BE2C (cell line): Measurements from ENCODE around the gene AKR1D1.
"Not testable (repeated sequence)": the region's sequence is repeated elsewhere in the genome, so short reads cannot be mapped to it uniquely, and the experiment has no call there.

ENCODE experiments used
- DNase-seq: peaks from one replicate; pipeline ENCODE4 v3.0.0-alpha.2; 2020
- H3K27me3 ChIP-seq: fragments of 250-450 bp; sonication (Bioruptor Pico); 2 replicates; pipeline ENCODE4 v1.5.1; 2020; ENCODE audit warnings: mild to moderate bottlenecking
- H3K36me3 ChIP-seq: fragments of 250-450 bp; sonication (Bioruptor Pico); 2 replicates; pipeline ENCODE4 v1.5.1; 2020; ENCODE audit warnings: mild to moderate bottlenecking
- H3K4me1 ChIP-seq: fragments of 250-450 bp; sonication (Bioruptor Pico); 2 replicates; pipeline ENCODE4 v1.5.1; 2020
- H3K4me3 ChIP-seq: 2 replicates; pipeline ENCODE4 v1.5.1; 2011; ENCODE audit warnings: low read depth, low read length
- H3K9me3 ChIP-seq: fragments of 250-450 bp; sonication (Bioruptor Pico); 2 replicates; pipeline ENCODE4 v1.5.1; 2020
- TF ChIP-seq, protein P1 (sequence below): IDR thresholded peaks from 2 replicates; pipeline ENCODE4 v1.5.1; 2012; ENCODE audit warnings: mild to moderate bottlenecking, low read depth, low read length

Gene AKR1D1

DNA sequence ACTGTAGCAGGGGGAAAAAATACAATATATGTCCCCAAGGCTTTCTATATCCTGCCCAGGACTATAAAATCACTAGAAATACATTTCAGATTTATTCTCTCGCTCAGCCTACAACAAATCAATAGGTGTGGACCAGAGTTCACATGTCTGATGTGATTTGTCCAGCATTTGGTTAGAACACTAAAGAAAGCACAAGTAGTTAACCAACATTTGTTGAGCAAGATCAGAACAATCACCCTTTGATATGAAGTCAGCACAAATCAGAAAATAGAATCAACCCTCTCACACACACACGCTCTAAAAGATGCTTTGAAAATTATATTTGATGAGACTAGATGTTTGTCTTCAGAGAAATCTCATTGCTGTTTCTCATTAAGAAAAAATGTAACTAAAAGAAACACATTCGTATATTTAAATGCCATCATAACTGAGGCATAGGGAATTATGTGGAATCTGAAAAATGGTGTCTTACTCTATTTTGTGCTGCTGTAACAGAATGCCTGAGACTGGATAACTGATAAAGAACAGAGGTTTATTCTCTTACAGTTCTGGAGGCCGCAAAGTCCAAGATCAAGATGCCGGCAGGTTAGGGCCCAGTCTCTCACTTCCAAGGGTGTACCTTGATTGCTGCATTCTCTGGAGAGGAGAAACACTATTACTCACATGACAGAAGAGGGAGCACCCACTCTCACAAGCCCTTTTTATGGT lies 10.5 kb downstream of the AKR1D1 start:
- TF ChIP-seq, protein P1, sequence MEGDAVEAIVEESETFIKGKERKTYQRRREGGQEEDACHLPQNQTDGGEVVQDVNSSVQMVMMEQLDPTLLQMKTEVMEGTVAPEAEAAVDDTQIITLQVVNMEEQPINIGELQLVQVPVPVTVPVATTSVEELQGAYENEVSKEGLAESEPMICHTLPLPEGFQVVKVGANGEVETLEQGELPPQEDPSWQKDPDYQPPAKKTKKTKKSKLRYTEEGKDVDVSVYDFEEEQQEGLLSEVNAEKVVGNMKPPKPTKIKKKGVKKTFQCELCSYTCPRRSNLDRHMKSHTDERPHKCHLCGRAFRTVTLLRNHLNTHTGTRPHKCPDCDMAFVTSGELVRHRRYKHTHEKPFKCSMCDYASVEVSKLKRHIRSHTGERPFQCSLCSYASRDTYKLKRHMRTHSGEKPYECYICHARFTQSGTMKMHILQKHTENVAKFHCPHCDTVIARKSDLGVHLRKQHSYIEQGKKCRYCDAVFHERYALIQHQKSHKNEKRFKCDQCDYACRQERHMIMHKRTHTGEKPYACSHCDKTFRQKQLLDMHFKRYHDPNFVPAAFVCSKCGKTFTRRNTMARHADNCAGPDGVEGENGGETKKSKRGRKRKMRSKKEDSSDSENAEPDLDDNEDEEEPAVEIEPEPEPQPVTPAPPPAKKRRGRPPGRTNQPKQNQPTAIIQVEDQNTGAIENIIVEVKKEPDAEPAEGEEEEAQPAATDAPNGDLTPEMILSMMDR = no peak
- Histone ChIP-seq H3K9me3 (no peaks in the 10 kb centered on the region), H3K27me3 (no peaks in the 10 kb centered on the region), H3K4me3 (no peak overlapping the region), H3K4me1 (no peaks in the 10 kb centered on the region), H3K36me3 (no peaks in the 10 kb centered on the region)
- no peak for DNase-seq

DNA sequence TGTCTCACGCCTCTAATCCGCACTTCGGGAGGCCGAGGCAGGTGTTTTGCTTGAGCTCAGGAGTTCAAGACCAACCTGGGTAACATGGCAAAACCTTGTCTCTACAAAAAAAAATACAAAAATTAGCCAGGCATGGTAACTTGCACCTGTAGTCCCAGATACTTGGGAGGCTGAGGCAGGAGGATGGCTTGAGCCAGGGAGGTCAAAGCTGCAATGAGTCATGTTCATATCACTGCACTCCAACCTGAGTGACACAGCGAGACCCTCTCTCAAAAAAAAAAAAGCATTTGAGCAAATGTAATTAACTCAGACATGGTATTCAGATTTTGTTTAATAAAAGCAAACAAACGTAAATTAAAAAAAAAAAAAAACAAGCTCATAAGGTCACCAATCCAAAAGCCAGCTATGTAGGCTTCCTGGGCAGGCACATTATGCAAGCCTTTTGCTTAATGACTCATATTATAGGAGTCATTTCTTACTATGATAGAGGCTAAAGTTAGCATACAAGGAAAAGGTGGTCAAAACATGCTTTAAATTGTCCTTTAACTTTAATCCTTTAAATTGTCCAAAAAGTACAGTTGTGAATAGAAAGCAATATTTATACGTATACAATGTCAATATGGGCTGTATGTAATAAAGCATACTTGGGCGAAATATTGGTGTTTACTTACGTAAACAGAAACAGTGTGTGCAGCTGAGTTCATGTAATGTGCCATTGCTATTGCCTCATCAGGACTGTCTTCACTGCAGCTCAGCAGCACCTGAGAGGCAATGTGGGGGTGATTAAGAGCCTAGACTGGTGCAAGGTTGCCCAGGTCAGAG lies 13.0 kb downstream of the AKR1D1 start:
- Histone ChIP-seq H3K9me3 (no peaks in the 10 kb centered on the region), H3K36me3 (no peaks in the 10 kb centered on the region), H3K4me3 (no peak overlapping the region), H3K4me1 (no peaks in the 10 kb centered on the region), H3K27me3 (no peaks in the 10 kb centered on the region)
- TF ChIP-seq, protein P1 = no peak
- DNase-seq = no peak

DNA sequence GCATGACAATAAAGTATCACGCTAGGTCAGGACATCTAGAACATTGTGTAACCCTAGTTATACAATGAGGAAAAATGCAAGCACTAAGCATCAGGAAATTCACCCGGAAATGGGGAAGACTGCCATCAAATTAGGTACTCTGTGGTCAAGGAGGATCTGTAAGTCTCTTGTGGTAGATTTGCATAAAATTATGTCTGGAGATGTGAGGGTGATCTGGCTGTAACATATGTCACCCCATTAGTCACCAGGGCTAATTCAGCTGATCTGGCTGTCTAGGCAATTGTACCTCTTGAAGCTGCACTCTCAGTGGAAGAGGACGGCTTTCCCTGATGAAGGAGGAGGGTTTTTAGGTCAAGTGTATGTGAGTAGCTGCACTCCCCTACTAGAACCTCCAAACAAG lies 14.8 kb downstream of the AKR1D1 start:
- H3K36me3 ChIP-seq = no peaks in the 10 kb centered on the region
- no peaks in the 10 kb centered on the region for H3K27me3 ChIP-seq
- TF ChIP-seq, protein P1 = no peak
- no peak overlapping the region for H3K4me3 ChIP-seq
- H3K4me1 ChIP-seq = no peaks in the 10 kb centered on the region
- H3K9me3 ChIP-seq = no peaks in the 10 kb centered on the region
- no peak for DNase-seq

DNA sequence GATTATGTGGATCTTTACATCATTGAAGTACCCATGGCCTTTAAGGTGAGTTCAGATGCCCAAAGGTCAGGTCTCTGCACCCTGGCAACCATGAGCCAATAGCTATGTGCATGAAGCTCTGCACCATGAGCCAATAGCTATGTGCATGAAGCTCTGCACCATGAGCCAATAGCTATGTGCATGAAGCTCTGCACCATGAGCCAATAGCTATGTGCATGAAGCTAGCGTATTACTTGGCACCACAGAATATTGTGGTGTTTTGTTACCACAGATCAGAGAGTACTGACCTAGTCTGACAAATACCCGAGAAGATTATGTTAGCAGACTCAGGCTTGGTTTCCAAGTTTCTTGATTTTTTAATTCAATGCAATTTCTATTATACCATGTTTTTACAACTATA lies 15.6 kb downstream of the AKR1D1 start:
- H3K9me3 ChIP-seq, H3K4me3 ChIP-seq, H3K36me3 ChIP-seq, H3K27me3 ChIP-seq, DNase-seq, H3K4me1 ChIP-seq: not testable (repeated sequence)

DNA sequence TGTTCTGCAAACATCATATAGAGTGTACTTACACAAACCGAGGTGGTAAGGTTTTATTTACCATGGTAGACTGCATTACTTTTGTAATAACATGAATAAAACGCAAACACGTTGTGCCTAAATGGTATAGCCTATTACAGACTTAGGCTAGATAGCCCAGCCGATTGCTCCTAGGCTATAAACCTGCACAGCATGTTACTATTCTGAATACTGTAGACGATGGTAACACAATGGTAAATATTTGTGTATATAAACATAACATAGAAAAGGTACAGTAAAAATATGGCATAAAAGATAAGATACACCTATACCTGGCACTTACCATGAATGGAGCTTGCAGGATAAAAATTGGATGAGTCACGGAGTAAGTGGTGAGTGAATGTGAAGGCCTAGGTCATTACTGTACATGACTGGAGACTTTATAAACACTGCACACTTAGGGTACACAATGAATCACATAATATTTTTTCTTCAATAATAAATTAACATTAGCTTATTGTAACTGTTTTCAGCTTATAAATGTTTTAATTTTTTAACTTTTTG lies 16.3 kb downstream of the AKR1D1 start:
- H3K27me3 ChIP-seq = no peaks in the 10 kb centered on the region
- no peaks in the 10 kb centered on the region for H3K36me3 ChIP-seq
- H3K9me3 ChIP-seq = no peaks in the 10 kb centered on the region
- H3K4me1 ChIP-seq = no peaks in the 10 kb centered on the region
- TF ChIP-seq, protein P1 = no peak
- DNase-seq = no peak
- no peak overlapping the region for H3K4me3 ChIP-seq

DNA sequence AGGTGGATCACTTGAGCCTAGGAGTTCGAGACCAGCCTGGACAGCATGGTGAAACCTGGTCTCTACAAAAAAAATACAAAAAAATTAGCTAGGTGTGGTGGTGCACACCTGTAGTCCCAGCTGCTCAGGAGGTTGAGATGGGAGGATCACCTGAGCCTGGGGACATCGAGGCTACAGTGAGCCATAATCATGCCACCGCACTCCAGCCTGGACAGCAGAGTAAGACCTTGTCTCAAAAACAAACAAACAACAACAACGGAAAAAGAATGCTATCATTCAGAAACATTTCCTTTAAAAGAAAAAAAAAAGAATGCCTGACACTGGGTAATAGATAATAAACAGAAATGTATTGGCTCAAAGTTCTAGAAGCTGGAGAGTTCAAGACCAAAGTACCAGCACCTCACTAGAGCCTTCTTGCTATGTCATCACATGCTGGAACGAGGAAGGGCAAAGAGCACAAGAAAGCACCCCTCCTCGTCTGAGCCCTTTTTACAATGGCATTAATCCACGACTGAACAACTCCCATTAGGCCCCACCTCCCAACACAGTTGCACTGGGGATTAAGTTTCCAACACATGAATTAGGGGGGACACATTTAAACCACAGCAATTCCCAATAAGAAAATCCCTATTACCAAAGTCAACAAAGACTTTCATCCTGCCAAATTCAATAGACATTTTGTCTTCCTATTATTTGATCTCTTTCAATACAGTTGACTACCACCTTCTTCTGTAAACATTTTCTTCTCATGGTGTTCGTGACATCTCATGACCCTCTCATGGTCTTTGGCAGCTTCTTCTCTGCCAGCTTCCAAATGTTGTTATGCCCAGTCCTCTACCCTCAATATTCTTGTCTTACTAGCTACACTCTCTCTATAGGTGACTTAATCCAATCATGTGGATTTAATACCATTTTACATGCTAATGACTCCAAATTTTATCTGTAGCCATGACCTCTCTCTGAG lies 20.0 kb downstream of the AKR1D1 start:
- no peaks in the 10 kb centered on the region for H3K36me3 ChIP-seq
- TF ChIP-seq, protein P1 = no peak
- DNase-seq = no peak
- H3K4me1 ChIP-seq = no peaks in the 10 kb centered on the region
- no peak overlapping the region for H3K4me3 ChIP-seq
- H3K27me3 ChIP-seq = no peaks in the 10 kb centered on the region
- no peaks in the 10 kb centered on the region for H3K9me3 ChIP-seq
